Thymus (tissue), 11 donors: ENCODE results near the gene PEX13. TPM values are rescaled to one million over a fixed set of nuclear protein-coding genes. Genes with fewer than 3 reads are reported as not detected.
"Not testable (repeated sequence)": the region's sequence is repeated elsewhere in the genome, so short reads cannot be mapped to it uniquely, and the experiment has no call there.

ENCODE experiments used
- DNase-seq, 9 donors: peaks; one replicate each; pipeline ENCODE4 v3.0.0-alpha.2; 2013; ENCODE audit warnings: low spot score in 9 of 9, low read depth in 6 of 9, missing footprints in 1 of 9
- H3K27ac ChIP-seq, 2 donors: one replicate each; pipeline ENCODE4 v1.5.1; 2013; ENCODE audit warnings: control low read depth in 1 of 2, low read depth in 1 of 2, low read length in 1 of 2, mild to moderate bottlenecking in 1 of 2, moderate library complexity in 1 of 2
- H3K27me3 ChIP-seq, 2 donors: one replicate each; pipeline ENCODE4 v1.5.1; 2013; ENCODE audit warnings: low read length in 1 of 2; ENCODE audit not compliant: control insufficient read depth in 2 of 2, insufficient read depth in 1 of 2
- H3K36me3 ChIP-seq, 2 donors: one replicate each; pipeline ENCODE4 v1.5.1; 2013; ENCODE audit warnings: low read length in 1 of 2, mild to moderate bottlenecking in 1 of 2, moderate library complexity in 1 of 2; ENCODE audit not compliant: control insufficient read depth in 2 of 2, insufficient read depth in 2 of 2
- H3K4me1 ChIP-seq, 2 donors: one replicate each; pipeline ENCODE4 v1.5.1; 2013; ENCODE audit warnings: low read length in 2 of 2; ENCODE audit not compliant: control insufficient read depth in 2 of 2, insufficient read depth in 2 of 2
- H3K4me3 ChIP-seq, 2 donors: one replicate each; pipeline ENCODE4 v1.5.1; 2013; ENCODE audit warnings: low read length in 2 of 2, control low read depth in 1 of 2, mild to moderate bottlenecking in 1 of 2
- H3K9me3 ChIP-seq, 2 donors: one replicate each; pipeline ENCODE4 v1.5.1; 2013; ENCODE audit warnings: low read length in 1 of 2, mild to moderate bottlenecking in 1 of 2; ENCODE audit not compliant: control insufficient read depth in 2 of 2, insufficient read depth in 1 of 2
- WGBS: extraction: QIAGEN DNeasy Blood & Tissue Kit; methylation state at CpG from one replicate; pipeline ENCODE4 v1.1.7; 2013; 5-methylcytosine and 5-hydroxymethylcytosine counted together
- polyA plus RNA-seq: library from polyadenylated mRNA; stranded (reverse); fragments of 200-250 nt; gene quantifications from one replicate; pipeline ENCODE4 v1.2.3, GENCODE V29; 2013
- total RNA-seq: library from RNA; stranded (reverse); fragments of 120-200 nt; gene quantifications from one replicate; pipeline ENCODE4 v1.2.4, GENCODE V29; 2013
- donor health status: healthy.

PEX13 gene
- total and polyA plus RNA-seq, 2 donors, result 16.9 to 18.8 TPM

- H3K4me3 ChIP-seq, H3K27me3 ChIP-seq, H3K27ac ChIP-seq, DNase-seq, H3K9me3 ChIP-seq, H3K4me1 ChIP-seq: not testable (repeated sequence)
- WGBS, result 99% methylated on average over 2 of the region's 2 CpGs
- H3K36me3 ChIP-seq, result peaks cover 13 to 33% of the 10 kb centered on the region in 2 donors
Measured at GRCh38 chr2:61036643-61037042, 19.1 kb downstream of the PEX13 start.

GRCh38 chr2:61042807-61043206 lies 25.3 kb downstream of the PEX13 start:
- 98% methylated on average over 3 of the region's 3 CpGs for whole genome bisulfite sequencing
- Histone ChIP-seq H3K27ac (no peak overlapping the region), H3K36me3 (peaks cover 0 to 12% of the 10 kb centered on the region in 2 donors)

GRCh38 chr2:61044636-61045035 lies 27.1 kb downstream of the PEX13 start:
- Histone ChIP-seq H3K4me1 (peaks cover 0 to 3% of the 10 kb centered on the region in 2 donors), H3K27me3 (no peaks in the 10 kb centered on the region), H3K36me3 (peaks cover 4 to 25% of the 10 kb centered on the region in 2 donors), H3K4me3 (no peak overlapping the region), H3K27ac (no peak overlapping the region), H3K9me3 (no peaks in the 10 kb centered on the region)
- no peak for DNase-seq
- WGBS, result 92% methylated on average over 4 of the region's 4 CpGs

More at GRCh38 chr2:61042807-61043206, 25.3 kb downstream of the PEX13 start:
- no peak overlapping the region for H3K4me3 ChIP-seq
- H3K9me3 ChIP-seq, result no peaks in the 10 kb centered on the region
- no peaks in the 10 kb centered on the region for H3K27me3 ChIP-seq
- DNase-seq, result no peak
- H3K4me1 ChIP-seq, result peaks cover 0 to 3% of the 10 kb centered on the region in 2 donors

DNA sequence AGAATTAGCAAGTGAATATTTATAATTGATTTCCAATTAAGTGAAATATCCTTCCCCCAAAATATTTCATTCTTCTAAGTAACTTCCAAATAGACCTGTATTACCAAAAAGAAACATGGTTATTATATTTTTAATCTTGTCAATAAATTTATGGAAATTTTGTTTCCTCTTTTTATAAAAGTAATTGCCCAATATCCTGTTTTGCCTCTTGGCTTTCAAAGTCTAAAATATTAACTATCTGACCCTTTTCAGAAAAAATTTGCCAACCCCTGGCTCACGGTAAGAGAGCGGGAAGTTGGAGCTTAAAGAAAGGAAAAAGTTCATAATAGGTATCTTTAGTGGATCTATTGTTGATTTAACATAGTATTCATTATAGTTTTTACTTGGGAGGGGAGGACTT lies 27.7 kb downstream of the PEX13 start:
- WGBS, result 97% methylated on average over 2 of the region's 2 CpGs
- peaks cover 0 to 3% of the 10 kb centered on the region in 2 donors for H3K4me1 ChIP-seq
- H3K36me3 ChIP-seq, result peaks cover 4 to 25% of the 10 kb centered on the region in 2 donors

GRCh38 chr2:61045999-61046398 lies 28.5 kb downstream of the PEX13 start:
- no peak overlapping the region for H3K27ac ChIP-seq
- no peak overlapping the region for H3K4me3 ChIP-seq
- DNase-seq, result no peak
- peaks cover 4 to 25% of the 10 kb centered on the region in 2 donors for H3K36me3 ChIP-seq
- H3K27me3 ChIP-seq, result no peaks in the 10 kb centered on the region
- no peaks in the 10 kb centered on the region for H3K9me3 ChIP-seq
- peaks cover 0 to 3% of the 10 kb centered on the region in 2 donors for H3K4me1 ChIP-seq
- WGBS, result 83% methylated on average over 4 of the region's 4 CpGs

More for the DNA sequence above, 27.7 kb downstream of the PEX13 start:
- DNase-seq, result no peak
- H3K27ac ChIP-seq, result no peak overlapping the region
- no peaks in the 10 kb centered on the region for H3K27me3 ChIP-seq
- H3K9me3 ChIP-seq, result no peaks in the 10 kb centered on the region
- H3K4me3 ChIP-seq, result no peak overlapping the region

DNA sequence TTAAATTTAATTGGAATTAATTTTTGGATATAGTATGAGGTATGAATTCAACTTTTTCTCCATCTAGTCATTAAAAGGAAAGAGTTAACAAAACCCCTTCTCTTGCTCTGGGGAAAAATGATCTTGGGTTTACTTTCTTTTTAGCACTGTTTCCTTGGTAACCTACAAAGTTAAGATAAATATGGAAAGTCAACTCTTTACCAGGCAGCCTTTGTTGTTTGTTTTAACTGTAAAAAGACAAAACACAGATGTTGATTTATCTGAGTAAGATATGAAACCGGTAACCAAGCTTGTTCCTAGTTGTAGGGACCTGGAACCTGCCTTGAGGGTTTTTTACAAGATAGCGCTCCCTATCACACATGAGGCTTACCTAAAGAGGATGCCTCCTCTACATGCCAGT lies 38.0 kb downstream of the PEX13 start:
- Histone ChIP-seq H3K4me1 (peaks cover 3 to 9% of the 10 kb centered on the region in 2 donors), H3K36me3 (peaks cover 0 to 6% of the 10 kb centered on the region in 2 donors), H3K4me3 (no peak overlapping the region), H3K9me3 (no peaks in the 10 kb centered on the region), H3K27ac (peak overlapping the region; percentile 25 to 90), H3K27me3 (no peaks in the 10 kb centered on the region)
- DNase-seq, result peak in 7 of 9 donors; percentile 9 to 63 (median 37)
- 31% methylated on average over 2 of the region's 2 CpGs for WGBS

DNA sequence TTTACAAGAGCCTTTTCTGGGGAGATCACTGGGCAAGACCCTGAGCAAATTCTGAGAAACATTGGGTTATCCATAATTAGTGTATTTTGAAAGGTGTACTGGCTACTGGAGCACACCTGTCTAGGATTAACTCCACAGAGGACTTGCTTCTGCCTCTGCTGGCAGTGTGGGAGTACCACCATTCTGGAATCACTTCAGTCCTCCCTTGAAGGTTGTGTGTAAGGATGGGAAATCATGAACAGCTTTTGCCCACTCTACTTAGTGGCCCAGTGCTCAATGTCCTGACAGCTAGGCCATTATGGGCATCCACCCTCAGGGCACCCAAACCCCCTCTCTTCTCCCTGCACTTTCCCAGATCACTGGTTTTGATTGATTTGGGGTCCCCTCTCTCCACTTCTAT lies 40.0 kb downstream of the PEX13 start:
- Histone ChIP-seq H3K27ac (no peak overlapping the region), H3K4me3 (no peak overlapping the region), H3K4me1 (peaks cover 3 to 9% of the 10 kb centered on the region in 2 donors), H3K9me3 (no peaks in the 10 kb centered on the region), H3K27me3 (no peaks in the 10 kb centered on the region), H3K36me3 (peaks cover 0 to 4% of the 10 kb centered on the region in 2 donors)
- no peak for DNase-seq

- Histone ChIP-seq H3K9me3 (no peaks in the 10 kb centered on the region), H3K4me3 (no peak overlapping the region), H3K27ac (no peak overlapping the region), H3K27me3 (no peaks in the 10 kb centered on the region), H3K4me1 (peaks cover 3 to 9% of the 10 kb centered on the region in 2 donors), H3K36me3 (peaks cover 0 to 2% of the 10 kb centered on the region in 2 donors)
- DNase-seq, result no peak
Measured at GRCh38 chr2:61059382-61059781, 41.9 kb downstream of the PEX13 start.

DNA sequence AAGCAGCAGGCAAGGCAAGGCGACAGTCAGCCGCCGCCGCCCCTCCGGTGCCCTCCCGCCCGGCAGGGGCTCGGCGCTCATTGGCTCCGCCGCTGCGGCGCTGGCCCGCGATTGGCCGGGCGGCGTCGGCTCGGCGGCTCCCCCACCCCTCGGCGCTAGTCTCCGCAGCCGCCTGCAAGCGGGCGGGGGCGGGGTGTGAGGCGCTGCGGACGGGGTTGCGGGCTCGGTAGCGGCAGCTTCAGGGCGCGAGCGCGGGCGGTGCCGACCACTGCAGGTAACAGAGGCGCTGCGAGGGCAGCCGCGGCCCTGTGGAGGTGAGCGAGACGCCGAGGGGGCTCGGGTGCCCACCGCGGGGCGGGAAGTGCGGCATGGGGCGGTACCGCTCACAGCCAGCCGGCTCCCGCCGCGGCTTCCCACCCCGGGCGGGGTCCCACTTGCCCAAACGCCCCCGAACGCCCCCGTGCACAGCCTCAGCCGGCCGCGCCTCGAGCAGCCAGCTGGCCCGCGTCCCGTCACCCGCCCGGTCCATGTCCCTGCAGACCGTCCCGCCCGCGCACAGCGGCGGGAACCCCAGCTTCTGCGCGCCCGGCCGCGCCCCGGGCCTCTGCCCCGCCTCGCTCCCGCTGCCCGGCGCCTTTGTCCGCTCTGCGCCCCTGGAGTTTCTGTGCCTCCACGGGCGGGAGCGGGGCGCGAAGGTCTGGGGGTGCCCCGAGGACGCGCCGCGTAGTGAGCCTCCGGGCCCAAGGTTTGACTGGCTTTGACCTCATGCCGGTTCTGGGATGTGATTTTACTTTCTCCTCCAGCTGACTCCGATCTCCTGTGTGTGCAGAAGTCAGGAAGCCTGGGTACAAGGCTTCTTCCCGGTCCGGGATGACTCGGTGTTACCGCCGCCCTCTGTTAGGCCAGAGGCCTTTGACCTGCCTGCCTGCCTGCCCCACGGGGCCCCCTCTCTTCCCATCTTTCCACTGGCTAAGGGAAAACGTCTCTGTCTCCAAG lies 48.5 kb downstream of the PEX13 start, which contains the start of gene SANBR:
SANBR (plus strand) TSS at position 158 of the 996 bp plus-strand sequence. CDS start 4,480 bp downstream, outside the sequence.
- Histone ChIP-seq H3K27me3 (no peaks in the 10 kb centered on the region), H3K27ac (peak within 1 kb of the TSS in 1 of 2 donors; percentile 46), H3K4me3 (peak within 1 kb of the TSS; percentile 58), H3K36me3 (peaks cover 0 to 3% of the 10 kb centered on the region in 2 donors), H3K4me1 (peaks cover 0 to 3% of the 10 kb centered on the region in 2 donors), H3K9me3 (no peaks in the 10 kb centered on the region)
- under 1% methylated on average over 112 of the region's 112 CpGs for WGBS
- DNase-seq, result peak; percentile 6 to 92 (median 79)
